Epidermal melanocyte (primary cell): ENCODE results near the gene TENT4A.

ENCODE experiments used
- DNase-seq: peaks from one replicate; pipeline ENCODE4 v3.0.0; 2011; ENCODE audit warnings: low spot score; ENCODE audit not compliant: insufficient read length

TENT4A gene

GRCh38 chr5:6750142-6750840 is 37.1 kb downstream of the TENT4A start:
- DNase-seq: no peak

- DNase-seq: no peak
Measured at GRCh38 chr5:6750951-6751685, 37.9 kb downstream of the TENT4A start.

GRCh38 chr5:6752236-6752635 is 39.0 kb downstream of the TENT4A start:
- DNase-seq: no peak

DNA sequence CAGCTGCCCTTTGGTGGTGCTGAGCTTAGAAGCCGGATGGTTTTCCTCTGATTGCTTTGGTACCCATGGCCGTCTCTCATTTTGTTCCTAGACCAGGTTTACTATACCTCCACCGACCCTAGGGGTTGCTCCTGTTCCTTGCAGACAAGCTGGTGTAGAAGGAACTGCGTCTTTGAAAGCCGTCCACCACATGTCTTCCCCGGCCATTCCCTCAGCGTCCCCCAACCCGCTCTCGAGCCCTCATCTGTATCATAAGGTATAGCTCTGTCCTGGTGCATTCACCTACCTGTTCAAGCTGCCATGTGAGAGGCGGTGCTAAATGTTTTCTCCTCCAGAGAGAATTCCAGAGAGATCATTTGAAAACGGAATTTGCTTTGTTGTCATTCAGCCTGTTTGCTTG is 39.5 kb downstream of the TENT4A start:
- no peak for DNase-seq

- no peak for DNase-seq
Measured at GRCh38 chr5:6753851-6754250, 40.6 kb downstream of the TENT4A start.

DNA sequence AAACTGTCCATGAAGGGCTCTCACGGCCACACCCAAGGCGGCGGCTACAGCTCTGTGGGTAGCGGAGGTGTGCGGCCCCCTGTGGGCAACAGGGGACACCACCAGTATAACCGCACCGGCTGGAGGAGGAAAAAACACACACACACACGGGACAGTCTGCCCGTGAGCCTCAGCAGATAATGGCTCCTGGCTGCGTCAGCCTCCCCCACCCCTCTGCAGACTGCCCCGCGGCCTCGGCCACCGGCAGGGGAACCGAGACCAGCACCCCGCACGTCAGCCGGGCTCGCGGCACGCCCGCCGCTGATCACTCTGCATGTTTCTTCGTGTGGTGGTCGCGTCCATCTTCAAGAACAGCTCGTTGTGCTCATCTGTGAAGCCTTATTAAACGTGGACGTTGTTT is 41.5 kb downstream of the TENT4A start:
- DNase-seq: no peak

- no peak for DNase-seq
Measured at GRCh38 chr5:6755519-6755918, 42.3 kb downstream of the TENT4A start.

DNA sequence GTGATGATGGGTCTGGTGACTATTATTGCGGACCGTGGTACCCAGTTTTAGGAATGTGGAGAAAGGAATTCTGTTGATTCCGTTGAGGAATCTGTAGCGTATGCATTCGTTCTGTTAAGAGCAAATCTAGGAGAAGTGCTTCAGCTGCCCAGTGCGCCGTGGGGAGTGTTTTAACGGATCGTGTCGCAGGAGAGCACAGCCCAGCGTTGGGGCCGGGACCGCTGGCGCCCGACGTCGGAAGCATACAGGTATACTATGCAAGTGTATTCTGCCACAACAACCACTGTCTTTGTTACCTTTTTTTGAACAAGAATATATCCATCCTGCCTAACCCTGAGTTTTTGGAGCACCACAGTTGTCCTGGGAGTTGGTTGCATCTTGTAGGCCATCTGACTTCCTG is 42.7 kb downstream of the TENT4A start:
- no peak for DNase-seq

DNA sequence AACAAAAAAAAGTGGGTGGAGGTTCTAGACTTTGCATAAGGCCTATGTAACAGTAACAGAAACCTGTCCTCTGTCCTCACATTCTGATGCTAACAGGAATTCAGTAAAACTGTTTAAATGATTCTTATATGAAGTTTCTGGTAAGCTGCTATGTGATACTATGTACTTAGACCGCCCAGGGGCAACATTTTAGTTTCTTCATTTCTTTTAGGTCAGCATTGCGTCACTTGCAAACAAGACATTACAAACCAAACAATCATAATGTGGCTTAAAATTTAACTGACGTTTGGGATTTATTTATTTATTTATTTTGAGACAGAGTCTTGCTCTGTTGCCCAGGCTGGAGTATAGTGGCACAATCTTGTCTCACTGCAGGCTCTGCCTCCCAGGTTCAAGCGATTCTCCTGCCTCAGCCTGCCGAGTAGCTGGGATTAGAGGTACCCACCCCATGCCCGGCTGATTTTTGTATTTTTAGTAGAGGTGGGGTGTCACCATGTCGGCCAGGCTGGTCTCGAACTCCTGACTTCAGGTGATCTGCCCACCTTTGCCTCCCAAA is 44.3 kb downstream of the TENT4A start:
- DNase-seq: no peak

GRCh38 chr5:6758236-6758635 is 45.0 kb downstream of the TENT4A start:
- no peak for DNase-seq

DNA sequence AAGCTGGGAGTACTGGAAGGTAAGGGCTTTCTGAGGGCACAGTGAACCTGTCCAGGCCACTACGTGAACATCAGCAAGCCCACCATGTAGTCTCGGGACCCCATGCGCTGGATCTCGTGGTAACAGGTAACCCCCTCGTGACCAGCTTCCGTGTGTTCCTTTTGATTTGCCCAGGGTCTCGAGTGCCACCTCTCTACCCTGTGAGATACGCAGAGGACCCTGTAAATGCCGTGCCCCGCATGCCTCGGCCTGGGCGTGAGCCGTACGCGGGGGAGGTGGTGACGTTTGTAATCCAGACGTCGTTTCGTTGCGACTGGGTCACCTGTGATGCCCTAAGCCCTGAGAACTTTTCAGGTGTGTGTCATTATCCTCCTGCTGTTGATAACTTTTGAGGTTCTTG is 45.5 kb downstream of the TENT4A start:
- DNase-seq: no peak

- no peak for DNase-seq
Measured at GRCh38 chr5:6759401-6759800, 46.2 kb downstream of the TENT4A start.

- DNase-seq: no peak
Measured at GRCh38 chr5:6759983-6760382, 46.8 kb downstream of the TENT4A start.

DNA sequence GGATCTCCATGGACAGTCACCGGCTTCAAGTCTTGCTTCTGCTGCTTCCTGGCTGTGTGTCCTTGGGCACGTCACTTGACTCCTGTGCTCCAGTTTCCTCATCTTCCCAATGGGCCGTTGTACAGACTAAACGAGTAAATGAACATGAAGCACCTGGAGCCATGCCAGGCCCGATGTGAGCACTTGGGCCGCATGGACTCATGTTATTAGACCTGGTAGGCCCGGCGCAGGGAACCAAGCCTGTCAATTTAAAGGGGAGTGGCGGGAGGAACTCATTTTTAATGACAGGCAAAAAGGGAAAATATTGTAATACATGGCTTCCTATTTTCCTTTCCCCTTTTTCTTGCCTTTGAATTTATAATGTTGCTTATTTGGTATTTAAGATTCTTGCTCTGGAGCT is 47.5 kb downstream of the TENT4A start:
- no peak for DNase-seq

DNA sequence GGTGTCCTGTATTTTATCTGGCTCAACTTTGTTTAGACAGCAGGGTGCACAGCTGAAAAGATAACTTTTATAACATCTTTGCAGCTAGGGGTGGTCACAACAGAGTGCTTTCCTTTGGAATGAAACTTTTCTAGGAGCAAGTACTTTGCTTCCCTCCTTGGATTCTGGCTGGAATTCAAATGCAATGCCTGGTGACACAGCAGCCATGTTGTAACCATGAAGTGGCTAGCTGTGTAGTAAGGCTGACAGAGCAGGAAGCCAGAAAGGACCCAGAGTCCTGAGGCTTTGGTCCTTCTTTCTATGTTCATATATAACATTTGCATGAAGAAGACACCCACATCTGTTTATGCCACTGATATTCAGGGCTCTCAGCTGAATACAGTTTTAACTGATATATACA is 48.1 kb downstream of the TENT4A start:
- DNase-seq: no peak

DNA sequence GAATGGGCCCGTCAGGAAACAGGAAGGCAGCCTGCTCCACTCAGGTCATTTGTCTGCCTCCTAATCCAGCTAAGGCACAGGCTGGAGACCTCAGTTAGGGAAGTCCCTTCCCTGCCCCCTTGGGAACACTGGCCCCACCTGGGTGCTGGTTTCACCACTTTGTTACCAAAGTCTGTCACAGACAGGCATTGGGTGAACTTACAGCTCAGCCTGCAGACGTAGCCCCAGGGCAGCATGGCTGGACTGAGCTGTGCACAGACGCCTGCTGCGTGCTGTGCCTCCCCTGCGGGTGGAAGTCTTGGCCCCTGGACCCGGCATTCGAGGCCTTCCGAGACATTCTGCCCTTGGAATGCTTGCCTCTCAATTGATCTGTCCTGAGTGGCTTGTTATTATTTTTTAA is 48.9 kb downstream of the TENT4A start:
- no peak for DNase-seq

GRCh38 chr5:6762697-6763096 is 49.5 kb downstream of the TENT4A start:
- DNase-seq: no peak

DNA sequence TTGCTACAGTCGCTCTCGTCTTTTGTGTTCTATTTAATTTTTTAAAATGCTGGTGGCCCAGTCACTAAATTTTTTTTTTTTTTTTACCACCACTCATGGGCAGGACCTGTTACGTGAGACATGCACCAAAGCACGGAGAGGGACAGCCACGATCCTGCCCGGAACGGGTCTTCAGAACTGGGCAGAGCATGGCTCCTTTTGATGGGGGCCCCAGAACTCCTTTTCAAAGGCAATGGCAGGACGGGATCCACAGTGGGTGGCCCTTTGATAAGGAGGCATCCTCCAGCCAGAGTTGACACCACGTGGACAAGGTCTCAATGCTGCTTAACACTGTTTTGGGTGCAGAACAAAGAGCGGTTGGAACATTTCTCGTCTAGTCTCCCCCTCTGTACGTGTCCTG is 50.0 kb downstream of the TENT4A start:
- DNase-seq: no peak

- DNase-seq: peak; percentile 63
Measured at GRCh38 chr5:6765612-6766525, 52.6 kb downstream of the TENT4A start.

- peak; percentile 88 for DNase-seq
Measured at GRCh38 chr5:6766604-6767093, 53.4 kb downstream of the TENT4A start.

DNA sequence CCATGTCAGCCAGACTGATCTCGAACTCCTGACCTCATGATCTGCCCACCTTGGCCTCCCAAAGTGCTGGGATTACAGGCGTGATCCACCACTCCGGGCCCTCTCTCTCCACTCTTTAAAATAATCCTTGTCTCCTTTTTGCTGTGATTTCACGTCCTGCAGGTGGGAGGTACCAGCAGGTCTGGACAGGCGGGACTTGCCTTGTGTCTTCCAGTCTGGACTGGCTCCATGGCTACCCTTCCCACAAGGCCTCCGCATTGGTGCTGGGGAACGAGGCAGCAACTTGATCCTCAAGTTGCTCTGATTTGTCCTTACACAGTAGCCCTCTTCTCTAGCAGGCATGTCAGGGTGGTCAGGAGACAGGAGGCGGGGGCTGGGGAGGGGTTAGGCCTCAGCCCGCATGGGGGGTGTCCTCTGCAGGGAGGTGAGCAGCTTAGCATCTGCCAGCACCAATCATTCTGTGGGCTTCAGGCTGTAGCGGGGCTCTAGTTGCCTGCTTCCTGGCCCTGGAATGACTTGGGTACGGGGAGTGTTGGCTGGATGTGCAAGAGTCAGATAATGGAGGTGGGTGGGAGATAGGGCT is 54.3 kb downstream of the TENT4A start:
- DNase-seq: no peak
